NCI-H460 (cell line): Measurements from ENCODE around the gene PVRIG. TPM values are rescaled to one million over a fixed set of nuclear protein-coding genes. Genes with fewer than 3 reads are reported as not detected.
"Not testable (repeated sequence)": the region's sequence is repeated elsewhere in the genome, so short reads cannot be mapped to it uniquely, and the experiment has no call there.

Experiments used
- DNase-seq: peaks from one replicate; pipeline ENCODE4 v3.0.0-alpha.2; 2016; ENCODE audit warnings: low read depth; ENCODE audit errors: extremely low read depth
- polyA plus RNA-seq: library from polyadenylated mRNA; depleted of rRNA; stranded (reverse); fragments of >200 nt; gene quantifications from 2 replicates; pipeline ENCODE4 v1.2.3, GENCODE V29; 2014; cell fraction: nucleus; rRNA removed
- total RNA-seq: library from RNA; depleted of rRNA; stranded (reverse); fragments of >200 nt; shearing (Covaris generic); gene quantifications from 2 replicates; pipeline ENCODE4 v1.2.3, GENCODE V29; 2014; rRNA removed

PVRIG gene
- total RNA-seq = not detected in 2 replicates
- not detected in 2 replicates for polyA plus RNA-seq

- not testable (repeated sequence) for DNase-seq
Measured at GRCh38 chr7:100219801-100220585, at the start of gene PVRIG. Gene PVRIG, plus strand, starts transcription at chr7:100219949. Its CDS starts 22 bp downstream, at chr7:100219971.

DNA sequence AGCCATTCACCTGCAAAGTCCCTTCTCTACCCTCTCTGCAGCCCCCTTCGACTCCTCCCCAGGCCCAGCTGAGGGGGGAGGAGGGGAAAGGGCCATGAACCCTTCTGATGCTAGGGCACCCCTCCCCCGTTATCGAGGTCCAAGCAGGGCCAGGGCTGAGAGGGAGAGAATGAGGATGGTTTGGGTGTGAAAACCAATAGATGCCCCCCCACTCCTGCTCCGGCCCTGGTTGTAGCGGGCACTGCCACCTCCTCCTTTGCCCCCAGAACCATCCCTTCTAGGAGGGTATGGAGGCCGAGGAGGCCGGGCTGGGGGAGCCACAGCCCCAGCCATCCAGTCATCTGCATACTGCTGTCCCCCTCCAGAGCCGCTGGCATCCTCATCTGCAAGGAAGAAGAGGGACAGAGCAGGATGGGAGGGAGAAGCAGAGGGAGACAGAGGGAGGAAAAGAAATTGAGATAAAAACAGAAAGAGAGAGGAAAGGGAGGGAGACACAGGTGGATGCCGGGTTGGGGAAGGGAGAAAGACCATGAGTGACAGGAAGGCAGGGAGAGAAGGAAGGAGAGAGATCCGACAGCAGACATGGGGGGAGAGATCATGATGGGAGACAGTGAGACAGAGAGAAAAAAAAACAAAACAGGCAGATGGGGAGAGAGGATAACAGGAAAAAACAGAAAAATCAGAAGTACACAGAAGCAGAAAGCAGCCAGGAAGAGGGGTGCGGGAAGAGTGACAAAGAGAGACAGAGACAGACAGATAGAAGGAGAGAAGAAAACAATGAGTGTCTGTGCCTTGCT lies 49.5 kb upstream of the PVRIG start:
- DNase-seq = no peak

DNA sequence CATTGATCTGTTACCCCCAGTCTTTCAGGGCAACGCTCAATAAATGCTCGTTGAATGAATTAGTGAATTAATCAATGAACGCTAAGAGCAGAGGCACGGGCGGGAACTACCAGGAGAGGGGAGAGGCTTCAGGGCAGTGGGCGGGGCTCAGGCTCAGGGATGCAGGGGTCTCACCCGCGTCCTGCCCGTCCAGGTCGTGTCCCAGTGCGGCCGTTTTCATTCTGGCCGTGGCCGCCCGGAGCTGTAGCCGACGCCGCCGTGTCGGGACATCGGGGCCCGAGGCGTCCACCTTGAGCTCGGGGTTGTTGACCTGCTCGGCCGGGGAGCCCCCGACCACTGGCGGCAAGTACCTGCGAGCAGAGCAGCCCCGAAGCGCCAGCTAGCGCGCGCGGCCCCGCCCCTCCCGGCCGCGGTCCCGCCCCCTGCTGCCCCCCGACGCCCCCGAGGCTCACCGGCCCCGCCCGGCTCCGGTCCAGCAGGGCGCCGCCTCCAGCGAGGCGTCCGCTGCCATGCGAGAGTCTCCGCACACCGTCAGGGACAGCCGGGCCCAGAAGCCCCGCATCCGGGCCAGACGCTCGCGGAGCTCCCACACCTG lies 48.6 kb upstream of the PVRIG start:
- no peak for DNase-seq

DNA sequence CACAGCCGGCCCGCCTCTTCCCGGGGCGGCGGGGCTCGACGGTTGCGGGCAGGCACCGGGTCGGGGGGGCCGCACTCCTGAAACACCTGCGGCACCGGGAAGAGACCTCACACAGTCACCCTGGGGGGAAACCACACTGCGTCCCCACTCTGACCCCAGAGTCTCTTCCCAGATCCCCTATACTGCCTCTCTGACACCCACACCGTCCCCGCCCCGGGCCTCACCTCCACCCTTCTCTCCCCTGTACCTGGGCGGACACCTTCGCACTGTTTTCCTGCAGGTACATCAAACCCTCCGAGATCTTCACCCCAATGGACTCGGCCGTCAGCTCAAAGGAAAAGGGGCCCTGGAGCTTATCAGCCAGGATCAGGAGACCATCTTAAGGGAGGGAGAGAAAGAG lies 47.9 kb upstream of the PVRIG start:
- DNase-seq = no peak

- DNase-seq = no peak
Measured at GRCh38 chr7:100173806-100174495, 45.8 kb upstream of the PVRIG start.

GRCh38 chr7:100174582-100174981 lies 45.2 kb upstream of the PVRIG start:
- no peak for DNase-seq

- no peak for DNase-seq
Measured at GRCh38 chr7:100175296-100175935, 44.3 kb upstream of the PVRIG start.

GRCh38 chr7:100176096-100177044 lies 43.4 kb upstream of the PVRIG start:
- DNase-seq = no peak

DNA sequence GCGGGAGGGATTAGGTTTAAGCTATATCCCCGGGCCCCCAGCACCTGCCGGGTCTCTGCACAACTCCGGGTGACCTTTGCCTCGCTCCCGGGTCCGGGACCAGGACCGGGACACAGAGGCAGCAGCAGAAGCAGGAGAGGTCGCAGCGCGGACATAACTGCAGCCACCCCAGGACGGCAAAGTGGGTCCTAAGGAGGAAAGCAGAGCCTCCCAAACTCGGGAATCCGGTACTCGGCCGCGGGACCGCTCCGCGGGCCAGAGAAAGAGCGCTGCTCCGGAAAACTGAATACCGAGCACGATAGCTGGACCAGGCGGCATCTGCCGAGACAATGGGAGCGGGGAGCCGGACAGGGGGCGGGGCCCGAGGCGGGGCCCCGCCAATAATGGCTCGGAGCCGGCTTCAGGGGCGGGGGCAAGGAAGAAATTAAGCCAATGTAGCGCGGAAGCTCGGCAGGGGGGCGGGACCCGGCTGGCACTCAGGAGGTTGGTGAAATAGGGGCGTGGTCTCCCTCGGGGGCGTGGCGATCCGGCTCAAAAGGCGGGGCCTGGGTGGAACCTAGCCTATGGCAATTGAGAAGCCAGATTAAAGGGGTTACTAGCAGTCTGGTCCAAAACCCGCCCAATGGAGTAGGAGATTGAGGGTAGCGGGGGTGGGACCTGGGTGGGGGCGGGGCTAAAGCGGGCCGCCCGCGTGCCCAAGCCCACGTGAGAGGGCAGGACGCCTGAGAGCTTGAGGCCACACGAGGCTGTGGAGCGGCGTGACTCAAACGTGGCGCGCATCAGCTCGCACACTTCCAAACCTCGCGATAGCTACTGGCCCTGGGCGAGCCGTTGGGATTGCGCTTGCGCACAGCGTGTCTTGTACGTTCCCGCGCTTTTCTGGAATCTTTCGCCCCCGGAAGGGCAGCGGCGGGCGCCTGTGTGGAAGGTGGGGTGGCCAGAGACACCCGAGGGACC lies 42.4 kb upstream of the PVRIG start, which contains the start of the genes GPC2 and STAG3:
Gene GPC2, minus strand, starts transcription at position 337 of the 957 bp plus-strand sequence. Its CDS starts 182 bp downstream, at position 155.
Gene STAG3, plus strand, starts transcription at position 874 of the 957 bp plus-strand sequence. CDS start 2,639 bp downstream, outside the sequence.
- DNase-seq = peak; percentile 96

DNA sequence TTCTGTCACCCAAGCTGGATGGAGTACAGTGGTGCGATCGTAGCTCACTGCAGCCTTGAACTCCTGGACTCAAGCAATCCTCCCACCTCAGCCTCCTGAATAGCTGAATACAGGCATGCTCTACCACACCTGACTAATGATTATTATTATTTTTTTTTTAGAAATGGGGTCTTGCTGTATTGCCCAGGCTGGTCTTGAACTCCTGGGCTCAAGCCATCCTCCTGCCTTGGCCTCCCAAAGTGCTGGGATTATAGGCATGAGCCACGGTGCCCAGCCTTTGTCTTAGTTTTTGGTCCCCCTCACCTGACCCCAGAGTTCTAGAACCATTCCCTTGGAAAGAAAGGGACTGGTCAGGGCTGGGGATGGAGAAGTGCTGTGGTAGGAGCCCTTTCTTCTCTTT lies 39.7 kb upstream of the PVRIG start:
- not testable (repeated sequence) for DNase-seq

GRCh38 chr7:100182616-100183015 lies 37.1 kb upstream of the PVRIG start:
- not testable (repeated sequence) for DNase-seq

DNA sequence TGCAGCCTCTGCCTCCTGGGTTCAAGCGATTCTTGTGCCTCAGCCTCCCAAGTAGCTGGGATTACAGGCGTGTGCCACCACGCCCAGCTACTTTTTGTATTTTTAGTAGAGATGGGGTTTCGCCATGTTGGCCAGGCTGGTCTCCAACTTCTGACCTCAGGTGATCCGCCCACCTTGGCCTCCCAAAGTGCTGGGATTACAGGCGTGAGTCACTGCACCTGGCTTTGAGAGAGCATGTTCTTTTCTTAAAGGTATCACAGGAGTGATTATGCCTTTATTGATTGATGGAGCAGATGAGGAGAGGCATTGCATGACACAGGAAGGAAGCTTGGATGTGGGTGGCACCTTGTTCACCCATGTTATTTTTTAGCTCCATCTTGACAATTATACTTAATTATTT lies 36.7 kb upstream of the PVRIG start:
- not testable (repeated sequence) for DNase-seq

DNA sequence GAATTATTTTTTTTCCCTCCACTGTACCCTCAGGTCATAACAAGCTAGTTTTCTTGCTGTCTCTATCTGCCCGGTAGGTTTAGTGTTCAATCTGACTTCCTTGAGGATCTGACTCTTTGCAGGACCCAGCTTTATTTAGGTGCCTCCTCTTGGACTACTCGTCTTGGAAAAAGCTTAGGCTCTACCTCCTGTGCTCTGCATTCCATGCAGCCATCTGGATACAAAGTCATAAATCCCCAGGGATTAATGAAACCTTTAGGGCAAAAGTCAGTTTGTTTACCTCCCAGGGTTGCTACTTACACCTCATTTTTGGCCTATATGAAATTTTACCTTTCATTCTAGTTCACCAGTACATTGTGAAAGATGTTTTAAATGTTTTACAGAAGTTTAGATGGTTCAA lies 34.0 kb upstream of the PVRIG start:
- DNase-seq = no peak

DNA sequence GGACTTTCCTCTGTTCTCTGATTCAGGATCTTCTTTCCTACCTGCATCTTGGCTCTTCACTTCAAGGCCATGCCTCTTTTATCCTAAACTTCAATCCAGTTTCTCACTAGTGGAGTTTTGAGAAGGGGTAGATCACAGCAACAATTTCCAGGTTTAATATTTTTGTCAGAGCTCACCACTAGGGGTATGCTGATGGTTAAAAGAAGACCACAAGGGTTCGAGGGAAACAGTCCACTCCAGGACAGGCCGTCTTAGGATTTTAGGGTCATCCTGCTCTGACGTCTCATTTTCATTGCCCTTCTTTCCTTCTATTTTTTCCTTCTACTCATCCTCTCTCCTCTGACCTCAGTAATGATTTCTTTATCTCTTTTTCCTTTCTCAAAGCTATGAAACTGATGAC lies 30.7 kb upstream of the PVRIG start:
- DNase-seq = no peak

DNA sequence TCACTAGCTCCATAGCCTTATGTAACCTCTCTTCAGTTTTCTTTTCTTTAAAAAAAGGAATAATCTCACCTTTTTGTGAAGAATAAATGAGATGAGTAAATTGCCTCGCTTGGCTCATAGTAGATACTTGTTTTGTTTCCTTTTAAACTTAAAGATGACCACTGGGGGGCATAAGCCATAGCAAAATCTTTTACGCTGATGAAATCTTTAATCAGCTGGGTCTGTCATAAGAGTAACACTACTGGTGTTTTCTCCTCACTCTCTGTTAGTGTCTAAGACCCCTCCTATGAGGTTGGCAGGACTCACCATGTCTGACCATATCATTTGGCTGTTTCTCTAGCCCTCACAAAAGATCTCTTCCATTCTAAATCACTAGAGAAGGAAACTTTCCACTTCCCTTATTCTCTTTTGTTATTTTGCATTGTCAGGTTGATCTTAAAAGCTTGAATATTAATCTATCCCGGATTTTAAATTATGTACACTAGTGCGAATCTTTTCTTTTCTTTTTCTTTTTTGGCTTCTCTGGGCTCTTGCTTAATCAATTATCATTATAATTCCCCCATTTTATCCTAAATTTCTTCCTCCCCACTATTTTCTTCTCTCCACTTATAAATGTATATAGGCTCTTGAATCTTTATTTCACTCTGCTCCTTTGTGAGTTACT lies 29.6 kb upstream of the PVRIG start:
- DNase-seq = peak; percentile 64

DNA sequence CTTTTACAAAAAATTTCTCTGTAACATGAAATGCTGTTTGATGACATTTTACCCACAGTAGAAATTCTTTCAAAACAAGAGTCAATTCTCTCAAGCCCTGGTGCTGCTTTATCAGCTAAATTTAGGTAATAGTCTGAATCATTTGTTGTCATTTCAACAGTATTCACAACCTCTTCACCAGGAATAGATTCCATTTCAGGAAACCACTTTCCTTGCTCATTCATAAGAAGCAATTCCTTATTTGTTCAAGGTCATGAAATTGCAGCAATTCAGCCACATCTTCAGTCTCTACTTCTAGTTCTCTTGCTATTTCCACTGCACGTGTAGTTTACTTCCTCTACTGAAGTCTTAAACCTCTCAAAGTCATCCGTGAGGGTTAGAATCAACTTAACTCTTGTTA lies 28.0 kb upstream of the PVRIG start:
- DNase-seq = no peak

DNA sequence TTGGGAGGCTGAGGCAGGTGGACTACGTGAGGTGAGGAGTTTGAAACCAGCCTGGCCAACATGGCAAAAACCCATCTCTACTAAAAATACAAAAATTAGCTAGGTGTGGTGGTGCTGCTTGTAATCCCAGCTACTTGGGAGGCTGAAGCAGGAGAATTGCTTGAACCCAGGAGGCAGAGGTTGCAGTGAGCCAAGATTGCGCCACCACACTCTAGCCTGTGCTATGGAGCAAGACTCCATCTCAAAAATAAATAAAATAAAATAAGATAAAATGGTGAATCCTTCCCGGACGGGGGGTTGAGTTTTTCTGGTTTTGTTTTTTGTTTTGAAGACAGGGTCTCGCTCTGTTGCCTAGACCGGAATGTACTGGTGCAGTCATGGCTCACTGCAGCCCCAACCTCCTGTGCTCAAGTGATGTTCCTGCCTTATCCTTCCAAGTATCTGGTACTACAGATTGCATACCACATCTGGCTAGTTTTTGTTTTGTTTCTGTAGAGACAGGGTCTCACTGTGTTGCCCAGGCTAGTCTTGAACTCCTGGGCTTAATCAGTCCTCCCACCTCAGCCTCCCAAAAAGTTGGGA lies 27.4 kb upstream of the PVRIG start:
- not testable (repeated sequence) for DNase-seq
